Body of pancreas (tissue), 4 donors: Measurements from ENCODE around the gene LIN9. TPM values are rescaled to one million over a fixed set of nuclear protein-coding genes. Genes with fewer than 3 reads are reported as not detected.

Source experiments
- ATAC-seq: fragments of 150-250 bp; one replicate; pipeline ENCODE4 v1.9.1; 2016
- DNase-seq, 4 donors: peaks; one replicate each; pipeline ENCODE4 v3.0.0-alpha.2; 2019
- H3K27ac ChIP-seq, 4 donors: fragments of 200-600 bp; sonication (generic); 1 replicate in 3 of 4; 2 replicates in 1 of 4; pipeline versions ENCODE4 v1.5.1 to v1.6.1; 2016 to 2019; ENCODE audit warnings: mild to moderate bottlenecking in 1 of 4, mixed read lengths in 1 of 4, moderate library complexity in 1 of 4
- H3K27me3 ChIP-seq, 2 donors: fragments of 200-600 bp; sonication (generic); one replicate each; pipeline ENCODE4 v1.6.0; 2016; ENCODE audit warnings: mild to moderate bottlenecking in 1 of 2
- H3K36me3 ChIP-seq, 2 donors: fragments of 200-600 bp; sonication (generic); replicated peaks in 1 of 2; 2 replicates each; pipeline ENCODE4 v1.5.1; 2016; ENCODE audit warnings: low read depth in 2 of 2; ENCODE audit not compliant: insufficient read depth in 1 of 2
- H3K4me1 ChIP-seq: fragments of 200-600 bp; sonication (generic); one replicate; pipeline ENCODE4 v1.6.0; 2016
- H3K4me3 ChIP-seq, 2 donors: fragments of 200-600 bp; sonication (generic); 1 replicate in 1 of 2; 2 replicates in 1 of 2; pipeline ENCODE4 v1.5.1; 2016 to 2019
- H3K9me3 ChIP-seq, 3 donors: fragments of 200-600 bp; sonication (generic); 1 replicate in 2 of 3; 2 replicates in 1 of 3; pipeline ENCODE4 v1.5.1; 2016
- POLR2A ChIP-seq, 3 donors: fragments of 450-650 bp; IDR thresholded peaks; one replicate each; pipeline ENCODE4 v1.6.1; 2016; ENCODE audit warnings: antibody characterized with exemption in 3 of 3, mild to moderate bottlenecking in 2 of 3
- WGBS, 2 donors: methylation state at CpG; one replicate each; pipeline ENCODE4 v1.1.5; 2017; 5-methylcytosine and 5-hydroxymethylcytosine counted together
- intact Hi-C: fragments of 100-400 bp; cut with DNase I; formaldehyde crosslinking; loops from one replicate; pipeline ENCODE4 v1.15.1; 2023
- total RNA-seq, 2 donors: library from RNA; depleted of rRNA; stranded (reverse); fragments of >200 nt; gene quantifications; one replicate each; pipeline ENCODE4 v1.1.0, GENCODE V29; 2016
- TF ChIP-seq, protein P1 (sequence below), 7 experiments: fragments of 450-650 bp in 4 of 7; fragments of 200-600 bp in 3 of 7; sonication (generic) in 3 of 7; IDR thresholded peaks; one replicate each; pipeline ENCODE4 v1.5.1; 2016 to 2019; ENCODE audit warnings: antibody characterized with exemption in 7 of 7

Gene LIN9
- total RNA-seq, 2 donors from 2014 or later: 0.52 to 2.3 TPM

DNA sequence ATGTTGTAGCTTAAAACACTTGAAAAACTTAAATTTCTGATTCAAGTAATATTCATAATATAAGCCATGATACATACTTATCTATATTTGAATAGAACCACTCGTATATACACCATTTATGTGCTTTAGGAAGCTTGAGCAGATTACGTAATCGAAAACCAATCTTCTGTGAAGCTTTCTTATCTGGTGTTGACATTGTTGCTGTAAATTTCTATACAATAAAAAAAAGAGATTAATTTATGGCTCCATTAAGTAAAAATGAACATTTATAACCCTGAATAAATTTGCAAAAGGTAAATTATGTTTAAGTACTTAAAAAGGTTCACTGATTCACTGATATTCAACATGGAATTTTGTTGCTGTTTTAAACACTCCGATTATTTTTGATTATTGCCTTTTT, 21.4 kb downstream of the LIN9 start:
- Histone ChIP-seq H3K36me3 (no peaks in the 10 kb centered on the region), H3K27me3 (no peaks in the 10 kb centered on the region)

DNA sequence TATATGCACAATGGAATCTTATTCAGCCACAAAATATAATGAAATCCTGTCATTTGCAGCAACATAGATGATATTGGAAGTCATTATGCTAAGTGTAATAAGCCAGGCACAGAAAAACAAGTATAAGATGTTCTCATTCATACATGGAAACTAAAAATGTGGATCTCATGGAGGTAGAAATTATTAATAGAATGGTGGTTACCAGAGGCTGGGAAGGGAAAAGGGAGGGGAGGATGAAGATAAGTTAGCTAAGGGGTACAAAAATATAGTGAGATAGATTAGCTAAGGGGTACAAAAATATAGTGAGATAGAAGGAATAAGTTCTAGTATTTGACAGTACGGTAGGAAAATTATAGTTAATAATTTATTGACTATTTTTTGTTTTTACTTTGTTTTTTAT, 27.9 kb downstream of the LIN9 start:
- H3K4me3 ChIP-seq: no peak overlapping the region
- ATAC-seq (no peak), DNase-seq (no peak)
- H3K4me1 ChIP-seq: no peaks in the 10 kb centered on the region
- WGBS, 2 donors: 97 to 98% methylated on average over 1 of the region's 1 CpG
- H3K27ac ChIP-seq: no peak overlapping the region
- no peaks in the 10 kb centered on the region for H3K27me3 ChIP-seq
- H3K36me3 ChIP-seq: no peaks in the 10 kb centered on the region
- intact Hi-C loops: no loop called here
- H3K9me3 ChIP-seq: no peaks in the 10 kb centered on the region
- TF ChIP-seq, protein P1, sequence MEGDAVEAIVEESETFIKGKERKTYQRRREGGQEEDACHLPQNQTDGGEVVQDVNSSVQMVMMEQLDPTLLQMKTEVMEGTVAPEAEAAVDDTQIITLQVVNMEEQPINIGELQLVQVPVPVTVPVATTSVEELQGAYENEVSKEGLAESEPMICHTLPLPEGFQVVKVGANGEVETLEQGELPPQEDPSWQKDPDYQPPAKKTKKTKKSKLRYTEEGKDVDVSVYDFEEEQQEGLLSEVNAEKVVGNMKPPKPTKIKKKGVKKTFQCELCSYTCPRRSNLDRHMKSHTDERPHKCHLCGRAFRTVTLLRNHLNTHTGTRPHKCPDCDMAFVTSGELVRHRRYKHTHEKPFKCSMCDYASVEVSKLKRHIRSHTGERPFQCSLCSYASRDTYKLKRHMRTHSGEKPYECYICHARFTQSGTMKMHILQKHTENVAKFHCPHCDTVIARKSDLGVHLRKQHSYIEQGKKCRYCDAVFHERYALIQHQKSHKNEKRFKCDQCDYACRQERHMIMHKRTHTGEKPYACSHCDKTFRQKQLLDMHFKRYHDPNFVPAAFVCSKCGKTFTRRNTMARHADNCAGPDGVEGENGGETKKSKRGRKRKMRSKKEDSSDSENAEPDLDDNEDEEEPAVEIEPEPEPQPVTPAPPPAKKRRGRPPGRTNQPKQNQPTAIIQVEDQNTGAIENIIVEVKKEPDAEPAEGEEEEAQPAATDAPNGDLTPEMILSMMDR (IDR thresholded peaks at IDR 0.05): no peak
- no peak for TF ChIP-seq POLR2A (IDR thresholded peaks at IDR 0.05)

More for the DNA sequence above, 21.4 kb downstream of the LIN9 start:
- Histone ChIP-seq H3K4me3 (no peak overlapping the region), H3K4me1 (no peaks in the 10 kb centered on the region), H3K27ac (no peak overlapping the region), H3K9me3 (no peaks in the 10 kb centered on the region)
- 78 to 81% methylated on average over 4 of the region's 4 CpGs for WGBS, 2 donors
- DNase-seq: no peak
- TF ChIP-seq POLR2A (IDR thresholded peaks at IDR 0.05): no peak
- TF ChIP-seq, protein P1 (IDR thresholded peaks at IDR 0.05): no peak
- intact Hi-C loops: no loop called here
- no peak for ATAC-seq

DNA sequence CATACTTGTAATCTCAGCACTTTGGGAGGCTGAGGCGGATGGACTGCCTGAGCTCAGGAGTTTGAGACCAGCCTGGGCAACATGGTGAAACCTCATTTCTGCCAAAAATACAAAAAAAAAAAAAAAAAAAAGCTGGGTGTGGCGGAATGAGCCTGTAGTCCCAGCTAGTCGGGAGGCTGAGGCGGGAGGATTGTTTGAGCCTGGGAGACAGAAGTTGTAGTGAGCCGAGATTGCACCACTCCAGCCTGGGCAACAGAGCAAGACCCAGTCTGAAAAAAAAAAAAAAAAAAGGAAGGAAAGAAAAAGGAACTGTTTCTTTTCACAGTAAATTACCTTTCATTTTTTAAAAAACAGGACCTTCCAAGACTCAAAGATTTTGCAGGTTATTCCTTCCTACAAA, 29.5 kb downstream of the LIN9 start:
- Histone ChIP-seq H3K36me3 (no peaks in the 10 kb centered on the region), H3K27me3 (no peaks in the 10 kb centered on the region), H3K27ac (no peak overlapping the region), H3K4me3 (no peak overlapping the region), H3K9me3 (no peaks in the 10 kb centered on the region), H3K4me1 (peaks cover 3% of the 10 kb centered on the region)
- no peak for DNase-seq
- no peak for ATAC-seq
- 87 to 93% methylated on average over 5 of the region's 5 CpGs for WGBS, 2 donors
- TF ChIP-seq, protein P1 (IDR thresholded peaks at IDR 0.05): no peak
- TF ChIP-seq POLR2A (IDR thresholded peaks at IDR 0.05): no peak
- intact Hi-C loops: no loop called here

- no peak for ATAC-seq
- Histone ChIP-seq H3K4me3 (no peak overlapping the region), H3K36me3 (no peaks in the 10 kb centered on the region), H3K27ac (no peak overlapping the region), H3K9me3 (no peaks in the 10 kb centered on the region), H3K4me1 (peaks cover 11% of the 10 kb centered on the region), H3K27me3 (no peaks in the 10 kb centered on the region)
- TF ChIP-seq POLR2A (IDR thresholded peaks at IDR 0.05): no peak
- TF ChIP-seq, protein P1 (IDR thresholded peaks at IDR 0.05): no peak
- intact Hi-C loops: no loop called here
- DNase-seq: no peak
- 92 to 97% methylated on average over 7 to 8 of the region's 8 CpGs for WGBS, 2 donors
Observed at GRCh38 chr1:226277897-226278296, 31.1 kb downstream of the LIN9 start.

DNA sequence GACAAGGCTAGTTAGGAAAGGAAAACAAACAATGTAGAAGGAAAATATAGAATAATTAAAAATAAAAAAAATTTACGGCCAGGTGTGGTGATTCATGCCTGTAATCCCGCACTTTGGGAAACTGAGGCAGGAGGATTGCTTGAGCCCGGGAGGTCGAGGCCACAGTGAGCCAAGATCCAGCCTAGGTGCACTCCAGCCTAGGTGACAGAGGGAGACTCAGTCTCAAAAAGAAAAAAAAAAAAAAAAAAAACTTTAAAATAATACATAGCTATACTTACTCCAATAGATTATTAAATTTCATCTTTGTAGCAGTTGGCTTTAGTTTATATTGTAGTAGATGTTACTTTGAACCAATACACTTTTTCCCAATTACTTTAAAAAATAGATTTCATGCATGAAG, 32.0 kb downstream of the LIN9 start:
- TF ChIP-seq, protein P1 (IDR thresholded peaks at IDR 0.05): no peak
- no peak for TF ChIP-seq POLR2A (IDR thresholded peaks at IDR 0.05)
- whole genome bisulfite sequencing, 2 donors: 91 to 95% methylated on average over 4 of the region's 4 CpGs
- H3K36me3 ChIP-seq: no peaks in the 10 kb centered on the region
- H3K27ac ChIP-seq: no peak overlapping the region
- H3K9me3 ChIP-seq: no peaks in the 10 kb centered on the region
- ATAC-seq: no peak
- no peak overlapping the region for H3K4me3 ChIP-seq
- H3K27me3 ChIP-seq: no peaks in the 10 kb centered on the region
- intact Hi-C loops: no loop called here
- DNase-seq: no peak
- H3K4me1 ChIP-seq: peaks cover 11% of the 10 kb centered on the region
